ENCODE results near the gene SDF2.

SDF2 gene

DNA sequence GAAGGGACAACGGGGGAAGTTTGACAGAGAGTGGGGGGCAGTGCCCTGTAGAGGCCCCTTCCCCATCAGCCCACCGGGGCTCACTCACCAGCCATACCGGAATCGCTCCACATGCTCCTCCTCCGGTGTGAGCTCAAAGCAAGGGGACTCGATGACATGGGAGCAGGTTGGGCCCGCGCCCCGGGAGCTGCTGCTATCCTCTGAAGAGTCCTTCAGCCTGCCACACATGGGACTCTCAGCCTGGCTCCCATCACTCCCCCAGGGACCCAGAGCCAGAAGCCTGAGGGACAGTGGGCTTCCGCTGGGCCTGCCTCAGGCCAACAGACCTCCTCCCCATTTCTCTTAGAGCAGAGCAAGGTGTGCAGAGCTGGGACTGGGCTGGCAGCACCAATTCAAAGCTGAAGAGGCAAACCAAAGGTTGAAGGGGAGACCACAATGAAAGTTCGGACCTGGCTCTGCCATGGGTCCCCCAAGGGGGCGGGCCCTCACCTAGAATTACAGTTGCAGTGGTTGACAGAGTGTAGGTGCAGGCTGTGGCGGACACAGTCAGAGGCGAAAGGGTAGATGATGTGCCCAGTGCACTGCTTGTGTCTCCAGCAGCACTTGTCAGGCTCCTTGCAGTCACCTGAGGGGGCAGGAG is 42.6 kb upstream of the SDF2 start:
- H3K9me2 ChIP-seq (ENCODE audit: low read depth, low read length), result no peaks in the 10 kb centered on the region
- H3F3A ChIP-seq (ENCODE audit: insufficient read depth, low read length), result no peaks in the 10 kb centered on the region
- H3K36me3 ChIP-seq (ENCODE audit: insufficient read depth, low read length), result peaks cover 43% of the 10 kb centered on the region
- H3K4me2 ChIP-seq (ENCODE audit: low read length), result no peak overlapping the region
- TF ChIP-seq CTCF (IDR thresholded peaks at IDR 0.05; ENCODE audit: low read length), result no peak
- TF ChIP-seq EZH2 (IDR thresholded peaks at IDR 0.05; ENCODE audit: borderline replicate concordance, low read length), result no peak
- H3K4me1 ChIP-seq (ENCODE audit: insufficient read depth, low read length, severe bottlenecking), result no peaks in the 10 kb centered on the region
- no peak overlapping the region for H3K9ac ChIP-seq (ENCODE audit: low read length)
- no peaks in the 10 kb centered on the region for H3K27me3 ChIP-seq (ENCODE audit: insufficient read depth, low read length)
- no peaks in the 10 kb centered on the region for H3K79me2 ChIP-seq (ENCODE audit: insufficient read depth, low read length)
- H3K4me3 ChIP-seq (ENCODE audit: low read depth, low read length, poor library complexity, severe bottlenecking), result no peak overlapping the region
- H4K20me1 ChIP-seq (ENCODE audit: insufficient read depth, low read length), result no peaks in the 10 kb centered on the region
- no peaks in the 10 kb centered on the region for H3K9me3 ChIP-seq (ENCODE audit: low read length)
- no peak overlapping the region for H3K27ac ChIP-seq (ENCODE audit: low read depth, low read length, poor library complexity, severe bottlenecking)
- no peak overlapping the region for H2AFZ ChIP-seq (ENCODE audit: low read length)

DNA sequence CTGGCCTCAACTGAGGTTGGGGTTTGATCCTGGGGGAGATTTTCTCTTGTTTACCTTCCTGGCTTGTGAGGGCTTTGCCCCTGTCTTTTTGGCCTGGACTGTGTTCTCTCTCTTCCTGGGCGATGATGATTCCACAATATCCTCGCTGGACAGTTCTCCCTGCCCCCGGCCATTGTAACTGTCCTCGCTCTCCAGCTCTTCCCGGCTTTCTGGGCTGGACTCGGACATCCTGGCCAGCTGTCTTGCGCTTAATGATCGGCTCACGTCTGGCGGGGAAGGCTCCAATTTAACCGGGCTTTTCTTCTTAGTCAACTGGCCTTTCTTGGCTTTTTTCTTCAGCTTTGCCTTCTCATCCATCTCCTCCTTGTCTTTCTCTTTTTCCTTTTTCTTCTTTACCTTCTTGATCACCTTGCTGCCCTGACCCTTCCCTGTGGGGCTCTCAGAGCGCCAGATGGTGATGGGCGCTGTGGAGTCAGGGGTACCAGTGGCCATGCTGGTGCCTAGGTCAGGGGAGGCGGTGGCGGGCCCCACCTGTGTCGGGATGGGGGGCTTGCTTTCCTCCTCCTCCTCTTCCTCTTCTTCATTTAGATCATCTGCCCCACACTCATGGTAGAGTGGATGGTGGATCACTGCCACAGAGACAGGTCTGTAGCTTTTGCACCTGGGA is 42.0 kb upstream of the SDF2 start:
- Histone ChIP-seq H4K20me1 (ENCODE audit: insufficient read depth, low read length) (no peaks in the 10 kb centered on the region), H3K9me3 (ENCODE audit: low read length) (no peaks in the 10 kb centered on the region), H3K27me3 (ENCODE audit: insufficient read depth, low read length) (no peaks in the 10 kb centered on the region), H2AFZ (ENCODE audit: low read length) (no peak overlapping the region), H3K4me2 (ENCODE audit: low read length) (no peak overlapping the region), H3K9me2 (ENCODE audit: low read depth, low read length) (no peaks in the 10 kb centered on the region), H3K79me2 (ENCODE audit: insufficient read depth, low read length) (no peaks in the 10 kb centered on the region), H3F3A (ENCODE audit: insufficient read depth, low read length) (no peaks in the 10 kb centered on the region), H3K36me3 (ENCODE audit: insufficient read depth, low read length) (peaks cover 49% of the 10 kb centered on the region), H3K4me1 (ENCODE audit: insufficient read depth, low read length, severe bottlenecking) (no peaks in the 10 kb centered on the region), H3K4me3 (ENCODE audit: low read depth, low read length, poor library complexity, severe bottlenecking) (no peak overlapping the region), H3K9ac (ENCODE audit: low read length) (no peak overlapping the region), H3K27ac (ENCODE audit: low read depth, low read length, poor library complexity, severe bottlenecking) (no peak overlapping the region)
- no peak for TF ChIP-seq EZH2 (IDR thresholded peaks at IDR 0.05; ENCODE audit: borderline replicate concordance, low read length)

- no peak overlapping the region for H3K9ac ChIP-seq (ENCODE audit: low read length)
- H3K79me2 ChIP-seq (ENCODE audit: insufficient read depth, low read length), result no peaks in the 10 kb centered on the region
- TF ChIP-seq EZH2 (IDR thresholded peaks at IDR 0.05; ENCODE audit: borderline replicate concordance, low read length) (no peak), CTCF (IDR thresholded peaks at IDR 0.05; ENCODE audit: low read length) (no peak)
Observed at GRCh38 chr17:28702752-28703150, 41.0 kb upstream of the SDF2 start.

More at GRCh38 chr17:28702752-28703150, 41.0 kb upstream of the SDF2 start:
- no peak overlapping the region for H2AFZ ChIP-seq (ENCODE audit: low read length)
- H3K9me3 ChIP-seq (ENCODE audit: low read length), result no peaks in the 10 kb centered on the region
- H3K4me3 ChIP-seq (ENCODE audit: low read depth, low read length, poor library complexity, severe bottlenecking), result no peak overlapping the region
- no peaks in the 10 kb centered on the region for H3K4me1 ChIP-seq (ENCODE audit: insufficient read depth, low read length, severe bottlenecking)
- no peaks in the 10 kb centered on the region for H3K9me2 ChIP-seq (ENCODE audit: low read depth, low read length)
- H3K36me3 ChIP-seq (ENCODE audit: insufficient read depth, low read length), result peaks cover 59% of the 10 kb centered on the region
- no peak overlapping the region for H3K4me2 ChIP-seq (ENCODE audit: low read length)
- H3F3A ChIP-seq (ENCODE audit: insufficient read depth, low read length), result no peaks in the 10 kb centered on the region
- H3K27ac ChIP-seq (ENCODE audit: low read depth, low read length, poor library complexity, severe bottlenecking), result no peak overlapping the region
- no peaks in the 10 kb centered on the region for H4K20me1 ChIP-seq (ENCODE audit: insufficient read depth, low read length)
- H3K27me3 ChIP-seq (ENCODE audit: insufficient read depth, low read length), result no peaks in the 10 kb centered on the region

Measured in OCI-LY1 (cell line).